ENCODE data around the gene PDE8B. TPM values are rescaled to one million over a fixed set of nuclear protein-coding genes. Genes with fewer than 3 reads are reported as not detected.

PDE8B gene
- total RNA-seq, 1 donor from 2014 or later, result 5.9 TPM

DNA sequence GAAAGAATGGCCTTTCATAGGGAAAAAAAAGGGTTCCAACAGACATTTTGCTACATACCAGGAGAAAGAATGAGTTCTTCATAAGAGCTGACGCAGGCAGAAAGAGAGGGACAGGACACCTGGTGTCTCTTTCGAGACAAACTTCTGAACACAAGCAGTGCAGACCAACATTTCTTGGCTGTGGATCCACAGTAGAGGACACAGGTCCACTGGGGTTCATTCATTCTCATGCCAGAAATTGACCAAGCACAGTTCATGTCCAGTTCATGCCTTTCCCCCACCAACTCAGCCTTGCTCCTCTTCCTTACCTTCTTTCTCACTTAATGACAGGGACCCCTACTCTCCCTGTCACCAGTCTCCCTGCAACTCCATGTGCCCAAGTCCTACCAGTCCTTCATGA lies 144.0 kb downstream of the PDE8B start:
- intact Hi-C loops (cut with DNase I), result no loop called here
- TF ChIP-seq, protein P1, sequence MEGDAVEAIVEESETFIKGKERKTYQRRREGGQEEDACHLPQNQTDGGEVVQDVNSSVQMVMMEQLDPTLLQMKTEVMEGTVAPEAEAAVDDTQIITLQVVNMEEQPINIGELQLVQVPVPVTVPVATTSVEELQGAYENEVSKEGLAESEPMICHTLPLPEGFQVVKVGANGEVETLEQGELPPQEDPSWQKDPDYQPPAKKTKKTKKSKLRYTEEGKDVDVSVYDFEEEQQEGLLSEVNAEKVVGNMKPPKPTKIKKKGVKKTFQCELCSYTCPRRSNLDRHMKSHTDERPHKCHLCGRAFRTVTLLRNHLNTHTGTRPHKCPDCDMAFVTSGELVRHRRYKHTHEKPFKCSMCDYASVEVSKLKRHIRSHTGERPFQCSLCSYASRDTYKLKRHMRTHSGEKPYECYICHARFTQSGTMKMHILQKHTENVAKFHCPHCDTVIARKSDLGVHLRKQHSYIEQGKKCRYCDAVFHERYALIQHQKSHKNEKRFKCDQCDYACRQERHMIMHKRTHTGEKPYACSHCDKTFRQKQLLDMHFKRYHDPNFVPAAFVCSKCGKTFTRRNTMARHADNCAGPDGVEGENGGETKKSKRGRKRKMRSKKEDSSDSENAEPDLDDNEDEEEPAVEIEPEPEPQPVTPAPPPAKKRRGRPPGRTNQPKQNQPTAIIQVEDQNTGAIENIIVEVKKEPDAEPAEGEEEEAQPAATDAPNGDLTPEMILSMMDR (IDR thresholded peaks at IDR 0.05), result no peak
- TF ChIP-seq POLR2AphosphoS5 (IDR thresholded peaks at IDR 0.05; ENCODE audit: insufficient read depth in 1 of 2, low read depth in 1 of 2) (no peak), POLR2A (IDR thresholded peaks at IDR 0.05) (no peak)
- Histone ChIP-seq H3K27ac (no peak overlapping the region), H3K9me3 (no peaks in the 10 kb centered on the region), H3K27me3 (no peaks in the 10 kb centered on the region), H3K4me1 (peaks cover 14% of the 10 kb centered on the region), H3K36me3 (no peaks in the 10 kb centered on the region), H3K4me3 (no peak overlapping the region)
- DNase-seq (ENCODE audit: extremely low spot score in 2 of 2), result no peak

DNA sequence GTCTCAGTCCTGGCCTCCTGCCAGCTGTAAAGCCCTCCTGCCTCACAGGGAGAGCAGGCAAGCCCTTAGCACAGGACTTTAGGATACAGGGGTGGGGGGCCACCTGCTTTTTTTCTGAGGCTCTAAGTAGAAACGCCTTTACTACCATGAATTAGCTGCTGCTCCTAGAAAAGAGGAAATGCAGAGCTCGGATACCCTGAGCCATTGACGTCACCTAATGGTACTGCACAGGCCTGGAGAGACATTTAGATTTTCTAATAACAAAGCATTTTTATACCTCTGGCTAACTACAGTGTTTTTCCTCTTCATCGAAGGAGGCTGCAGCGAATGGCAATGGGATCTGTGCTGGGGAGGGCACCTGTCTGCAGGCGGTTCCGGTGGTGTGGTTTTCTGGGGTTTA lies 144.6 kb downstream of the PDE8B start:
- no peak for DNase-seq (ENCODE audit: extremely low spot score in 2 of 2)
- peaks cover 14% of the 10 kb centered on the region for H3K4me1 ChIP-seq
- no peaks in the 10 kb centered on the region for H3K36me3 ChIP-seq
- no peaks in the 10 kb centered on the region for H3K9me3 ChIP-seq
- TF ChIP-seq POLR2A (IDR thresholded peaks at IDR 0.05) (no peak), POLR2AphosphoS5 (IDR thresholded peaks at IDR 0.05; ENCODE audit: insufficient read depth in 1 of 2, low read depth in 1 of 2) (no peak)
- TF ChIP-seq, protein P1 (IDR thresholded peaks at IDR 0.05), result no peak
- H3K4me3 ChIP-seq, result no peak overlapping the region
- intact Hi-C loops (cut with DNase I), result no loop called here
- H3K27ac ChIP-seq, result no peak overlapping the region
- H3K27me3 ChIP-seq, result no peaks in the 10 kb centered on the region

GRCh38 chr5:77355751-77356150 lies 145.3 kb downstream of the PDE8B start:
- H3K4me3 ChIP-seq, result no peak overlapping the region
- no peak overlapping the region for H3K27ac ChIP-seq
- no peaks in the 10 kb centered on the region for H3K27me3 ChIP-seq
- DNase-seq (ENCODE audit: extremely low spot score in 2 of 2), result no peak
- TF ChIP-seq POLR2A (IDR thresholded peaks at IDR 0.05), result no peak
- TF ChIP-seq, protein P1 (IDR thresholded peaks at IDR 0.05), result no peak
- no peak for TF ChIP-seq POLR2AphosphoS5 (IDR thresholded peaks at IDR 0.05; ENCODE audit: insufficient read depth in 1 of 2, low read depth in 1 of 2)
- H3K36me3 ChIP-seq, result no peaks in the 10 kb centered on the region
- intact Hi-C loops (cut with DNase I), result no loop called here
- H3K4me1 ChIP-seq, result peaks cover 14% of the 10 kb centered on the region
- no peaks in the 10 kb centered on the region for H3K9me3 ChIP-seq

DNA sequence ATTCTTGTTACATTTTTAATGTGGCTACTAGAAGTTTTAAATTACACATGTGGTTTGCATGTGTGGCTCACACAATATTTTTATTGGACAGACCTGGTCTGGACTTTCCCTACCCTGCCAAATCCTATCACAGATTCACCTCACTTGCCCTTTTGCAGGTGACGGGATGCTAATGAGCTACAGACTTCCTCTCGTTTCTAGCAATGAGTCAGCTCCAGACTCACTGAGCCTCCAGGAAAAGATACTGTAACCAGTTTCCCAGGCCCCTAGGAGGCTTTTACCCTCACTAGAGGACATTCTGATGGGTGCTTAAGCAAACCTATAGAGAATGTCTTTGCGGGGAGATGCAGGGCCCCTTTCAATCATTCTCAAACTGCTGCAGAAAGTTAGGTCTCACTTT lies 146.3 kb downstream of the PDE8B start:
- TF ChIP-seq POLR2AphosphoS5 (IDR thresholded peaks at IDR 0.05; ENCODE audit: insufficient read depth in 1 of 2, low read depth in 1 of 2), result no peak
- no peak for TF ChIP-seq POLR2A (IDR thresholded peaks at IDR 0.05)
- TF ChIP-seq, protein P1 (IDR thresholded peaks at IDR 0.05), result no peak

DNA sequence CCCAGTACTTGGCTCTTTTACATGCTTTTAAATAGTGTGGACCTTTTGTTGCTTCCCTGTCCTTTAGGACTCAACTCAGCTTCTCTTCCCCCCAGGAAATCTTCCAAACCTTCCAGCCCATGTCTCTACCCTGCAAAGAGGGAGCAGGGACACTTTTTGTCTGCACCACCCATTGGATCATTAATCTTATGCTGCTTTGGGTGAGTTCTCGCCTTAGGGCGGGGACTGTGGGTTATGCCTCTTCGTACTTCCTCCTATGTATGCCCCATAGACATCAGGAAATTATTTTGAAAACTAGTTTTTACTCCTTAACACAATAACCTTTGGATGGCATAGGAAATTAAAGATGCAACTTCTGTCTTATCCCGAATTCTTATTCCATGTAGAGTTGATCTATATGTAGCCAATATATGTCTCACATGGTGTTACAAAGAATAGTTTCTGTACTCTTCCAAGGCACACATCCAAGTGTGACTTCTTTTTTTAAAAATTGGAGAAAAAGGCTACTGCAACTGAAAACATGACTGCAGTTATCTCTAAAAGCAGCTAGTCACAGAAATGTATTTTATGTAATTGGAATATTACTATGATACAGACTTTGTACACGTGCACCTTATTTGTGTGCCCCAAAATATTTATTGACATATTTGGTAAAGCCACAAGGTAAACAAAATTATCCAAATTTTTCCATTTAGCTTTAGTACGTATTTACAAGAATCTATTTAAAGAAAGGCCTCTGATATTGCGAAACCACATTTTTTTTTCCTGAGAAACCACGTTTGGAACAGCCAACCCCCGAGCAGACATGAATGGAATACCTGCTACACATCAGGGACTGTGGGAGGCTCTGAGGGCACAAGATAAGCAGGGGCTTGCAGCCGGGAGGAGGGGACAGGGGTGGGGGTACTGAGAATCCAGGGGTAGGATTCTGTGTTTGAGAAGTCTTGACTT lies 148.1 kb downstream of the PDE8B start:
- H3K4me1 ChIP-seq, result peaks cover 14% of the 10 kb centered on the region
- no peaks in the 10 kb centered on the region for H3K27me3 ChIP-seq
- H3K36me3 ChIP-seq, result no peaks in the 10 kb centered on the region
- no peak overlapping the region for H3K4me3 ChIP-seq
- intact Hi-C loops (cut with DNase I), result no loop called here
- TF ChIP-seq POLR2A (IDR thresholded peaks at IDR 0.05), result no peak
- TF ChIP-seq, protein P1 (IDR thresholded peaks at IDR 0.05), result no peak
- peak in 1 of 2 donors; percentile 32 for TF ChIP-seq POLR2AphosphoS5 (IDR thresholded peaks at IDR 0.05; ENCODE audit: insufficient read depth in 1 of 2, low read depth in 1 of 2)
- no peaks in the 10 kb centered on the region for H3K9me3 ChIP-seq
- H3K27ac ChIP-seq, result peak overlapping the region; percentile 58
- DNase-seq (ENCODE audit: extremely low spot score in 2 of 2), result no peak

More for the DNA sequence above, 146.3 kb downstream of the PDE8B start:
- Histone ChIP-seq H3K36me3 (no peaks in the 10 kb centered on the region), H3K9me3 (no peaks in the 10 kb centered on the region), H3K27ac (no peak overlapping the region), H3K4me1 (peaks cover 14% of the 10 kb centered on the region), H3K4me3 (no peak overlapping the region), H3K27me3 (no peaks in the 10 kb centered on the region)
- no peak for DNase-seq (ENCODE audit: extremely low spot score in 2 of 2)
- intact Hi-C loops (cut with DNase I), result no loop called here

All from vagina (tissue), 2 donors.